GM12878 (cell line): ENCODE results near the gene LYPD4.

ENCODE experiments used
- CHD2 ChIP-seq: IDR thresholded peaks from 2 replicates; pipeline ENCODE4 v1.6.1; 2011; ENCODE audit warnings: low read depth, low read length, improper control_type of control experiment, borderline replicate concordance
- CTCF ChIP-seq, 3 experiments: IDR thresholded peaks in 2 of 3; conservative IDR thresholded peaks in 1 of 3; 2 replicates each; pipeline ENCODE4 v1.5.1; 2011; ENCODE audit warnings: low read depth in 3 of 3, low read length in 3 of 3, mild to moderate bottlenecking in 3 of 3, control low read depth in 2 of 3, moderate library complexity in 2 of 3, inconsistent platforms in 1 of 3, mixed read lengths in 1 of 3; ENCODE audit not compliant: control insufficient read depth in 2 of 3, insufficient read depth in 1 of 3; ENCODE audit errors: extremely low read depth in 1 of 3
- EGR1 ChIP-seq, 2 experiments: IDR thresholded peaks; 1 replicate in 1 of 2; 2 replicates in 1 of 2; pipeline ENCODE4 v1.6.1; 2011 to 2012; ENCODE audit warnings: low read depth in 2 of 2, low read length in 2 of 2, borderline replicate concordance in 1 of 2, mild to moderate bottlenecking in 1 of 2, moderate library complexity in 1 of 2
- EZH2 ChIP-seq: IDR thresholded peaks from 2 replicates; pipeline ENCODE4 v1.6.1; 2012; ENCODE audit warnings: low read depth, mild to moderate bottlenecking, control low read depth, inconsistent platforms, low read length, borderline replicate concordance; ENCODE audit not compliant: control insufficient read depth
- IKZF1 ChIP-seq: fragments of 450-650 bp; conservative IDR thresholded peaks from 2 replicates; pipeline ENCODE4 v1.6.1; 2017; ENCODE audit warnings: antibody characterized with exemption, mild to moderate bottlenecking
- MXI1 ChIP-seq: fragments of 150-350 bp; IDR thresholded peaks from 2 replicates; pipeline ENCODE4 v1.6.1; 2011; ENCODE audit warnings: low read depth, mild to moderate bottlenecking, inconsistent platforms, low read length, improper control_type of control experiment
- NKRF ChIP-seq: fragments of 450-650 bp; conservative IDR thresholded peaks from 2 replicates; pipeline ENCODE4 v1.6.1; 2017; ENCODE audit warnings: mild to moderate bottlenecking, moderate library complexity
- NRF1 ChIP-seq: conservative IDR thresholded peaks from 2 replicates; pipeline ENCODE4 v1.6.1; 2011; ENCODE audit warnings: mild to moderate bottlenecking, low read depth, low read length, improper control_type of control experiment
- POLR2A ChIP-seq: IDR thresholded peaks from 2 replicates; pipeline ENCODE4 v1.6.1; 2011; ENCODE audit warnings: low read depth, mild to moderate bottlenecking, low read length
- REST ChIP-seq: IDR thresholded peaks from 2 replicates; pipeline ENCODE4 v1.6.1; 2012; ENCODE audit warnings: mild to moderate bottlenecking, low read depth, low read length
- STAT3 ChIP-seq: IDR thresholded peaks from 2 replicates; pipeline ENCODE4 v1.6.1; 2011; ENCODE audit warnings: low read depth, low read length, improper control_type of control experiment
- TCF12 ChIP-seq: IDR thresholded peaks from 2 replicates; pipeline ENCODE4 v1.6.1; 2011; ENCODE audit warnings: low read depth, mild to moderate bottlenecking, low read length
- TCF7 ChIP-seq: IDR thresholded peaks from 2 replicates; pipeline ENCODE4 v1.6.1; 2014; ENCODE audit warnings: antibody characterized with exemption, borderline replicate concordance
- ZNF274 ChIP-seq: IDR thresholded peaks from one replicate; pipeline ENCODE4 v1.8.0; 2011; ENCODE audit not compliant: insufficient read length, insufficient read depth

- TF ChIP-seq POLR2A (no peak; the same call in 1 of the 2 replicates), NRF1 (no peak), CTCF (IDR thresholded peaks at IDR 0.05 in 2 of 3, conservative IDR thresholded peaks at IDR 0.05 in 1 of 3; ENCODE audit: control insufficient read depth in 2 of 3, extremely low read depth in 1 of 3, insufficient read depth in 1 of 3, low read depth in 3 of 3, low read length in 3 of 3) (no peak), REST (no peak), IKZF1 (no peak), TCF7 (no peak), CHD2 (no peak), NKRF (no peak), MXI1 (no peak), EZH2 (no peak), EGR1 (IDR thresholded peaks at IDR 0.05; ENCODE audit: borderline replicate concordance in 1 of 2, low read depth in 2 of 2, low read length in 2 of 2) (no peak), TCF12 (no peak), ZNF274 (no peak), STAT3 (no peak)
These were observed 24.5 kb upstream of the LYPD4 start for GRCh38 chr19:41868989-41869300.
